GM12874 (cell line): ENCODE data around the gene TM7SF2.

Experiments used
- TF ChIP-seq, protein P1 (sequence below): IDR thresholded peaks from 2 replicates; pipeline ENCODE4 v1.5.1; 2011; ENCODE audit warnings: low read depth, mild to moderate bottlenecking, control low read depth, low read length, moderate library complexity; ENCODE audit not compliant: insufficient read depth

TM7SF2 gene

DNA sequence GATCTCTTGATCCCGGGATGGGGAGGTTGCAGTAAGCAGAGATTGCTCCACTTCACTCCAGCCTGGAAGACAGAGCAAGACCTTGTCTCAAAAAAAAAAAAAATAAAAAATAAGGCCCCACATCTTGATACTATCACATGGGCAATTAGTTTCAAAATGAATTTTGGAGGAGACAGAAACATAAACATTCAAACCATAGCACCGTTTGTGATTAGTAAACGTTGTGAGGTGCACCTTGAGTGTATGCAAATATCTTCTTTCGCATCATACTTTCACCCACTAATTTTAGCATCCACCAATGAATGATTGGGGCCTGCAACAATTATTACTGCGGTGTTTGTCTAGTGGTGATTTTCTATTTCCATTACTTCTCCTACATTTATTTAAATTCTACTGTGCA lies 47.3 kb downstream of the TM7SF2 start:
- TF ChIP-seq, protein P1, sequence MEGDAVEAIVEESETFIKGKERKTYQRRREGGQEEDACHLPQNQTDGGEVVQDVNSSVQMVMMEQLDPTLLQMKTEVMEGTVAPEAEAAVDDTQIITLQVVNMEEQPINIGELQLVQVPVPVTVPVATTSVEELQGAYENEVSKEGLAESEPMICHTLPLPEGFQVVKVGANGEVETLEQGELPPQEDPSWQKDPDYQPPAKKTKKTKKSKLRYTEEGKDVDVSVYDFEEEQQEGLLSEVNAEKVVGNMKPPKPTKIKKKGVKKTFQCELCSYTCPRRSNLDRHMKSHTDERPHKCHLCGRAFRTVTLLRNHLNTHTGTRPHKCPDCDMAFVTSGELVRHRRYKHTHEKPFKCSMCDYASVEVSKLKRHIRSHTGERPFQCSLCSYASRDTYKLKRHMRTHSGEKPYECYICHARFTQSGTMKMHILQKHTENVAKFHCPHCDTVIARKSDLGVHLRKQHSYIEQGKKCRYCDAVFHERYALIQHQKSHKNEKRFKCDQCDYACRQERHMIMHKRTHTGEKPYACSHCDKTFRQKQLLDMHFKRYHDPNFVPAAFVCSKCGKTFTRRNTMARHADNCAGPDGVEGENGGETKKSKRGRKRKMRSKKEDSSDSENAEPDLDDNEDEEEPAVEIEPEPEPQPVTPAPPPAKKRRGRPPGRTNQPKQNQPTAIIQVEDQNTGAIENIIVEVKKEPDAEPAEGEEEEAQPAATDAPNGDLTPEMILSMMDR, result no peak

DNA sequence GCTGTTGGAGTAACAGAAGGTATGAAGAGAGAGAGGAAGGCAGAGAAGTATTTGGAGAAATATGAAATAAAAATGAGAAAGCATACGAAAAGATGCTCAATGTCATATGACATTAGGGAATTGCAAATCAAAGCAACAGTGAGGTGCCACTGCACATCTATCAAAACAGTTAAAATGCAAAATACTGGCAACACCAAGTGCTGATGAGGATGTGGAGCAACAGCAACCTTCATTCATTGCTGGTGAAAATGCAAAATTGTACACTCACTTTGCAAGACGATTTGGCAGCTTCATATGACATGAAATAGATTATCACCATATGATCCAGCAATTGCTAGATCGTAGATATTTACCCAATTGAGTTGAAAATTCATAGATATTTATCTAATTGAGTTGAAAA lies 49.0 kb downstream of the TM7SF2 start:
- TF ChIP-seq, protein P1, result no peak

DNA sequence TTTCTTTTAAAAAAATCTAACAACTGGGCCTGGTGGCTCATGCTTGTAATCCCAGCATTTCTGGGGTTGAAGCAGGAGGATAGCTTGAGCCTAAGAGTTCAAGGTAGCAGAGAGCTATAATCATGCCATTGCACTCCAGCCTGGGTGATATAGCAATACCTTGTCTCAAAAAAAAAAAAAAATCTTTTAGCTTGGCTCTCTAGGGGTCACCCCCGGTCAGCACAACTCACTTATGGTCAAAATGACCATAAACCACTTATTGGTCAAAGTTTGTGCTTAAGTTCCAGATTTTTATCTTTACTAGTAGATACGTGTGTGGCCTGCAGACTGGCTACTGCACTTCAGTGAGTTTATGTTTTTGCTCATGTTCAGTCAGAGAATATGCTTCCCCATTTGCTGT lies 52.0 kb downstream of the TM7SF2 start:
- TF ChIP-seq, protein P1, result no peak
